Karpas-422 (cell line): ENCODE results near the gene CLEC2D. TPM values are rescaled to one million over a fixed set of nuclear protein-coding genes. Genes with fewer than 3 reads are reported as not detected.

ENCODE experiments used
- DNase-seq: peaks from one replicate; pipeline ENCODE4 v3.0.0-alpha.2; 2015
- H2AFZ ChIP-seq: fragments of 200-600 bp; sonication (generic); 2 replicates; pipeline ENCODE4 v1.6.1; 2014; ENCODE audit warnings: antibody characterized with exemption, low read length, mixed read lengths
- H3K27ac ChIP-seq: fragments of 200-600 bp; sonication (generic); 2 replicates; pipeline ENCODE4 v1.5.1; 2014; ENCODE audit warnings: mild to moderate bottlenecking, low read length, moderate library complexity
- H3K27me3 ChIP-seq: fragments of 200-600 bp; sonication (generic); 2 replicates; pipeline ENCODE4 v1.6.1; 2014; ENCODE audit warnings: low read length, mixed read lengths
- H3K36me3 ChIP-seq: fragments of 200-600 bp; sonication (generic); 2 replicates; pipeline ENCODE4 v1.6.1; 2014; ENCODE audit warnings: low read length, mixed read lengths; ENCODE audit not compliant: insufficient read depth
- H3K4me1 ChIP-seq: fragments of 200-600 bp; sonication (generic); 2 replicates; pipeline ENCODE4 v1.6.1; 2014; ENCODE audit warnings: mild to moderate bottlenecking, low read length, mixed read lengths
- H3K4me2 ChIP-seq: fragments of 200-600 bp; sonication (generic); 2 replicates; pipeline ENCODE4 v1.6.1; 2014; ENCODE audit warnings: low read length, low read depth, mild to moderate bottlenecking; ENCODE audit not compliant: poor library complexity, severe bottlenecking
- H3K4me3 ChIP-seq: fragments of 200-600 bp; sonication (generic); 2 replicates; pipeline ENCODE4 v1.5.1; 2014; ENCODE audit warnings: mild to moderate bottlenecking, antibody characterized with exemption, low read length, mixed read lengths
- H3K79me2 ChIP-seq: fragments of 200-600 bp; sonication (generic); 2 replicates; pipeline ENCODE4 v1.6.1; 2014; ENCODE audit warnings: mild to moderate bottlenecking, low read length, mixed read lengths
- H3K9ac ChIP-seq: fragments of 200-600 bp; sonication (generic); 2 replicates; pipeline ENCODE4 v1.6.0; 2014; ENCODE audit warnings: low read length
- H3K9me2 ChIP-seq: fragments of 200-600 bp; sonication (generic), shearing (Covaris generic); replicated peaks from 2 replicates; pipeline ENCODE4 v1.6.0; 2014; ENCODE audit warnings: mild to moderate bottlenecking, low read length, moderate library complexity; ENCODE audit not compliant: insufficient read depth
- H3K9me3 ChIP-seq: fragments of 300-700, 200-600 bp; sonication (generic); 2 replicates; pipeline ENCODE4 v1.6.1; 2014; ENCODE audit warnings: low read length, mixed read lengths
- H4K20me1 ChIP-seq: fragments of 200-600 bp; sonication (generic); 2 replicates; pipeline ENCODE4 v1.6.1; 2014; ENCODE audit warnings: mild to moderate bottlenecking, antibody characterized with exemption, low read length, low read depth; ENCODE audit not compliant: insufficient read depth
- small RNA-seq: library from RNA; depleted of rRNA; stranded (forward); fragments of <200 nt; gene quantifications from one replicate; pipeline ENCODE3, GENCODE V24; 2014
- total RNA-seq: library from RNA; depleted of rRNA; stranded (reverse); fragments of >200 nt; shearing (Covaris generic); gene quantifications from 2 replicates; pipeline ENCODE4 v1.2.3, GENCODE V29; 2014; ENCODE audit warnings: low replicate concordance; rRNA removed

The CLEC2D gene
- total RNA-seq, 1 experiment from 2014 or later: 3.2 TPM

- no peaks in the 10 kb centered on the region for H3K9me2 ChIP-seq
- no peaks in the 10 kb centered on the region for H3K36me3 ChIP-seq
- H3K9ac ChIP-seq: no peak overlapping the region
- DNase-seq: no peak
- H3K4me2 ChIP-seq: peak overlapping the region; percentile 8
- no peak overlapping the region for H3K27ac ChIP-seq
- no peaks in the 10 kb centered on the region for H3K79me2 ChIP-seq
- no peak overlapping the region for H3K4me3 ChIP-seq
- H4K20me1 ChIP-seq: no peaks in the 10 kb centered on the region
- no peak overlapping the region for H2AFZ ChIP-seq
- H3K27me3 ChIP-seq: no peaks in the 10 kb centered on the region
- peaks cover 34% of the 10 kb centered on the region for H3K4me1 ChIP-seq
- no peaks in the 10 kb centered on the region for H3K9me3 ChIP-seq
Observed at GRCh38 chr12:9741726-9742125, 72.2 kb downstream of the CLEC2D start.

GRCh38 chr12:9742661-9743060 lies 73.1 kb downstream of the CLEC2D start:
- Histone ChIP-seq H4K20me1 (no peaks in the 10 kb centered on the region), H3K9me3 (no peaks in the 10 kb centered on the region), H3K9me2 (no peaks in the 10 kb centered on the region), H3K4me2 (peak overlapping the region; percentile 36), H3K4me1 (peaks cover 25% of the 10 kb centered on the region), H3K79me2 (no peaks in the 10 kb centered on the region), H3K4me3 (no peak overlapping the region), H3K36me3 (no peaks in the 10 kb centered on the region), H3K27me3 (no peaks in the 10 kb centered on the region), H3K9ac (no peak overlapping the region), H3K27ac (no peak overlapping the region), H2AFZ (no peak overlapping the region)
- no peak for DNase-seq

GRCh38 chr12:9745199-9745598 lies 75.7 kb downstream of the CLEC2D start:
- Histone ChIP-seq H3K27ac (no peak overlapping the region), H3K4me3 (no peak overlapping the region), H3K4me1 (peaks cover 24% of the 10 kb centered on the region), H3K27me3 (no peaks in the 10 kb centered on the region), H3K79me2 (no peaks in the 10 kb centered on the region), H4K20me1 (no peaks in the 10 kb centered on the region), H3K9me2 (no peaks in the 10 kb centered on the region), H2AFZ (no peak overlapping the region), H3K9me3 (no peaks in the 10 kb centered on the region), H3K4me2 (no peak overlapping the region), H3K36me3 (no peaks in the 10 kb centered on the region), H3K9ac (no peak overlapping the region)
- no peak for DNase-seq

Small RNA genes lying within 50 kb of the gene (small RNA-seq; reads per million reads assigned to genes)
- gene AC010186.4 (not detected), gene RNU6-700P (not detected)

Other genes starting within 250 kb of the CLEC2D start
- gene KLRB1, start 61.8 kb upstream of the CLEC2D start, total RNA-seq: not detected in 2 replicates
- 3.5 and 5.6 TPM in 2 replicates for gene CLECL1, start 63.4 kb downstream of the CLEC2D start, total RNA-seq
- 0.22 and 0.34 TPM in 2 replicates for gene CD69, start 91.2 kb downstream of the CLEC2D start, total RNA-seq
- not detected in 2 replicates for gene KLRF1, start 157.8 kb downstream of the CLEC2D start, total RNA-seq
- gene CLEC2B, start 199.6 kb downstream of the CLEC2D start, total RNA-seq: not detected in 2 replicates
- not detected in 2 replicates for gene KLRF2, start 211.8 kb downstream of the CLEC2D start, total RNA-seq